GM13977 (cell line): ENCODE data around the gene GGT6.

Experiments used
- DNase-seq: peaks from one replicate; pipeline ENCODE4 v3.0.0; 2012; ENCODE audit warnings: low spot score
- in situ Hi-C: fragments of 300-500 bp; cut with MboI; formaldehyde crosslinking; loops from one replicate; pipeline ENCODE4 v1.12.0; 2022; ENCODE audit warnings: low sequenced_read_pairs, low pct_unique_long_range_greater_than_20kb, mixed read lengths, inconsistent platforms; ENCODE audit not compliant: unreplicated experiment
- TF ChIP-seq, protein P1 (sequence below): IDR thresholded peaks from 2 replicates; pipeline ENCODE4 v1.5.1; 2012; ENCODE audit warnings: mild to moderate bottlenecking, control low read depth; ENCODE audit not compliant: insufficient read depth; ENCODE audit errors: extremely low read depth, missing control alignments

The GGT6 gene

DNA sequence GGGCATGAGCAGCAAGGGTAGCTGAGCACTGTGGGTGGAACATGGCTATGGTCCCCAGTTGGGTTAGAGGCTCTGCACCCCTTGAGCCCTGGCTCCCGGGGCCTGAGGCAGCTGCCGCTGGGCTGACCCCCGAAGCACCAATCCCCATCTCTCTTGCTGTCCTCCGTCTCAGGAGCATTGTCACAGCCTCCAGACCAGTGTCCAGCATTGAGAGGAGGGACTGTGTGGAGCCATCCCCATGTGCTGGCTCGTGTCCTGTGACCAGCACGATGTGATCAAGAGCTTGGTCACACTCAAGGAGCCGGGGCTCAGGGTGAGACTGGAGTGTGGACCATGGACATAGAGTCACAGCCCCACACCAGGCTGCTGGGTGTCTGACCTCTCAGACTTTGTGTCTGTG, 26.8 kb upstream of the GGT6 start:
- in situ Hi-C loops: no loop called here
- DNase-seq: no peak
- TF ChIP-seq, protein P1, sequence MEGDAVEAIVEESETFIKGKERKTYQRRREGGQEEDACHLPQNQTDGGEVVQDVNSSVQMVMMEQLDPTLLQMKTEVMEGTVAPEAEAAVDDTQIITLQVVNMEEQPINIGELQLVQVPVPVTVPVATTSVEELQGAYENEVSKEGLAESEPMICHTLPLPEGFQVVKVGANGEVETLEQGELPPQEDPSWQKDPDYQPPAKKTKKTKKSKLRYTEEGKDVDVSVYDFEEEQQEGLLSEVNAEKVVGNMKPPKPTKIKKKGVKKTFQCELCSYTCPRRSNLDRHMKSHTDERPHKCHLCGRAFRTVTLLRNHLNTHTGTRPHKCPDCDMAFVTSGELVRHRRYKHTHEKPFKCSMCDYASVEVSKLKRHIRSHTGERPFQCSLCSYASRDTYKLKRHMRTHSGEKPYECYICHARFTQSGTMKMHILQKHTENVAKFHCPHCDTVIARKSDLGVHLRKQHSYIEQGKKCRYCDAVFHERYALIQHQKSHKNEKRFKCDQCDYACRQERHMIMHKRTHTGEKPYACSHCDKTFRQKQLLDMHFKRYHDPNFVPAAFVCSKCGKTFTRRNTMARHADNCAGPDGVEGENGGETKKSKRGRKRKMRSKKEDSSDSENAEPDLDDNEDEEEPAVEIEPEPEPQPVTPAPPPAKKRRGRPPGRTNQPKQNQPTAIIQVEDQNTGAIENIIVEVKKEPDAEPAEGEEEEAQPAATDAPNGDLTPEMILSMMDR: no peak

DNA sequence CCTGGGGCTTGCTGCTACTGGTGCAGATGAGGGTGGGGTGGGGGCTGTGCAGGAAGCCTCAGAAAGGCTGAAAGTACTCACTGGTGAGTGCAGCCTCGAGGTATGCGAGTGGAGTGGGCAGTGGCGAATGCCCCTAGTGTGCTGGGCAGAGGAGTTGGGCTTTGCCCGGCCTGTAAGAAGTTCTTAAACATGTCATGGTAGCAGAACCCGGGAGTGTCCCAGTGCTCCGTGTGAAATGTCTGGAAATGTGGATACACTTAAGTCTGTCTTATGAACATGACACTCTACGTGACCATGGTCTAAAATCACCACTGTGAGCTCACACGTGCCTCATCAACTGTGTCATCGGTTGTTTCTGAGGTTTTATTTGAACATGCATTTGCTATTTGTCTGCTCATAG, 25.7 kb upstream of the GGT6 start:
- TF ChIP-seq, protein P1: no peak
- in situ Hi-C loops: no loop called here
- DNase-seq: no peak

DNA sequence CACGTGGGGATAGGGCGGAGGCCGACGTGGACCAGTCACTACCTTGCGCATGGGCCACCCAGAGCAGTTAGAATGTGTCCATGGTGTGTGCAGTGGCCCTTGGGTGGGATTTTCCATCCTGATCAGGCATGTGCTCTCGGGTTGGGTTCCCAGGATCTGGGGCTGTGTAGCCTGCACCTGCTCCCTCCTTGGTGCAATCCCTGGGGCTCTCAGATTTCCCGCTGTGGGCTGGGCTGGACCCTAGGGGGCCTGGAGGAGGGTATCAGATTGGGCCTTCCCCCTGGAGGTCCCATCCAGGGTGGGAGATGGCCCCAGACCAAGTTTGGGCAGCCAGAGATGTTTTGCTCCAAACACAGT, 25.2 kb upstream of the GGT6 start:
- TF ChIP-seq, protein P1: no peak
- DNase-seq: no peak
- in situ Hi-C loops: no loop called here

DNA sequence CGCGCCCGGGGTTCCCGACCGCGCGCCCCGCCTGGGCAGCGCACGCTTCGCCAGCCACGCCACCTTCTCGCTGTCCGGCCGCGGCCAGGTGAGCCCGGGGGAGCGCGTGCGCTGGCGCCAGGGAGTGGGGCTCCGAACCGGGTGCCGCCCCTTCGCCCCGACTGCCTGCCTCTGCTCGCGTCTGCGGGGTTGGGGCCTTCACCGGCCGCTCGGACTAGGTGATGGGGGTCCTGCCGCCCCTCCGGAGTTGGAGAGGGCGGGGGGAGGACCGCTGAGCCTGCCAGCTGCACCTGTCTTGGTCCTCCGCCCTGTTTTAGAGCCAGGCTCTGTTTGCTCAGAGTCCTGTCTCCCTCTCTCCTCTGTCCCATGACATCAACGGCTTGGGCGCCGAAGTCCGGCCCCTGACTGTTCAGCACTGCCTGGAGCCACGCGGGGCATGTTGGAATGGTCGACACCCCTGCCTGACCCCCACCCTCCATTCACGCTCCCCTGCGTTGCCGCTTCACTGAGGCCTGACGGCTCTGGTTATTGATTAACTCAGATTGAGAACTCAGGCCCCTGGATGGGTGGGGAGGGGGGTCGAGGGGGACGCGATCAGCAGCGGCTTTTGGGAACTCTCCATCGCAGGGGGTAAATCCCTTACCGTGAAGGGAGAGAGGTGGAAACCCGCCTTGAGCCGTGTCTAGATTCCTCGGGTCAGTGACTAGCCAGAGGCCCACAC, 24.7 kb upstream of the GGT6 start:
- DNase-seq: no peak
- TF ChIP-seq, protein P1: no peak
- in situ Hi-C loops: no loop called here

DNA sequence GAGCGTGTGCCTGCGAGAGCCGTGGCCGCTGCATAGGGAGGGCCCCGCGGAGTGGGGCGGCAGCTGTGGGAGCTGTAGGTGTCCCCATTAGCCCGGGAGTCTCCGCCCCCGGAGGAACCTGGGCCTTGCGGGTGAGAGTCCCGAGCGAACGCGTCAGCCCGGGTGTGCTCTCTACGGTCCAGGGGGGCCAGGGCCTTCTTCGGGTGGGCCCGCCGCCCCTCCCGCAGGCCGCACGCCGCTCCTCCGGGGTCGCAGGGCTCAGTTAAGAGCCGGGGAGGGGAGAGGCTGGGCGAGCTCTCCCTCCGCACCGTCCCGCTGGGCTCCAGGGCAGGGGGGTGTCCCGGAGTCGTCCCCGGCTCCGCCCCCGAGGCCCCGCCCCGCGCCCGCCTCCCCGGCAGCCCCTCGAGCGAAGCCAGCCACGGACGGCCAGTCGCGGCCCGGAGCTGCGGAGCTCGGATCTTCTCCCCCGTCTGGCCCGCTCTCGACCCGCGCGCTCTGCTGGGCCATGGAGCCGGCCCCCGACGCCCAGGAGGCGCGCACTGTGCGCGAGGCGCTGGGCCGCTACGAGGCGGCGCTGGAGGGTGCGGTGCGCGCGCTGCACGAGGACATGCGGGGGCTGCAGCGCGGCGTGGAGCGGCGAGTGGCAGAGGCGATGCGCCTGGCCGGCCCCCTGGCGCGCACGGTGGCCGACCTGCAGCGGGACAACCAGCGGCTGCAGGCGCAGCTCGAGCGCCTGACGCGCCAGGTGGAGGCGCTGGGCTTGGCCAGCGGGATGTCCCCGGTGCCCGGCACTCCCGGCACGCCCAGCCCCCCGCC, 23.9 kb upstream of the GGT6 start, which contains the start of gene SMTNL2:
TSS of gene SMTNL2 (plus strand) at position 429 of the 816 bp plus-strand sequence. CDS start at position 506, 77 bp downstream.
- peak; percentile 62 for DNase-seq

DNA sequence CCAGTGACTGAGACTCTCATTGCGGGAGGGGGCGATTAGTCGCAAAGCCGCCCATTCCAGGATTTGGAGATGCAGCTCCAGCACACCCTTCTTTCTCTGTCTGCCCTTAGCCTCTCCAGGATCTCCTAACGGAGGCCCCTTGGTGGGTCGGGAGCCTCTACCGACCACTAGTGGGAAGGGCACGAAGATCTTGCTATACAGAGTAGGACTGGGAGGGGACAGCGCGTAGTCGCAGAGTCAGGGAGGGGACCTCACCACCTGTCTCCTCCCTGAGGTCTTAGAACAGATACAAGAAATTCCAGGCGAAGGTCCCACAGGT, 23.4 kb upstream of the GGT6 start:
- in situ Hi-C loops: no loop called here
- TF ChIP-seq, protein P1: no peak
- no peak for DNase-seq

More for the DNA sequence above, 23.9 kb upstream of the GGT6 start, which contains the start of gene SMTNL2:
- TF ChIP-seq, protein P1: no peak
- in situ Hi-C loops: no loop called here
